ENCODE data around the gene TMEM52. TPM values are rescaled to one million over a fixed set of nuclear protein-coding genes. Genes with fewer than 3 reads are reported as not detected.

TMEM52 gene
- total RNA-seq (2014; rRNA removed; shearing (Covaris generic)): not detected in 2 replicates

DNA sequence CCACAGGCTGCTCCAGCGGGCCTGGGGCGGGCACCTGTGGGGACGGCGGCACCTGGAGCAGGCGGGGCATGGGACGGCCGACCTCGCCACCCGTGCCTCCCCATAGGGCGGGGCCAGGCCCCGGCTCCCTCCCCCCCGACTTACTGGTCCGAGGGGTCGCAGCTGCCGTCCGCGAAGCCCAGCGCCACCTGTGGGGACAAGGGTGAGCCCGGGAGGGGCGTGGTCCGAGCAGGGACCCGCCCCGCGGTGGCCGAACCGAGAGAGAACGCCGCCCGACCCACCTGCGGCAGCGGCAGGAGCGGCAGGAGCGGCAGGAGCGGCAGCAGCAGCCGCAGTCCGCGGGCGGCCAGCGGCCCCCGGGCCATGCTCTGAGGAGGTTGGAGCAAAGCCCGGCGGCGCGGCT, at the start of gene TMEM52:
TMEM52 (minus strand) TSS at position 379 of the 403 bp plus-strand sequence; CDS start at position 365, 14 bp downstream.
- DNase-seq (ENCODE audit: low spot score): no peak

DNA sequence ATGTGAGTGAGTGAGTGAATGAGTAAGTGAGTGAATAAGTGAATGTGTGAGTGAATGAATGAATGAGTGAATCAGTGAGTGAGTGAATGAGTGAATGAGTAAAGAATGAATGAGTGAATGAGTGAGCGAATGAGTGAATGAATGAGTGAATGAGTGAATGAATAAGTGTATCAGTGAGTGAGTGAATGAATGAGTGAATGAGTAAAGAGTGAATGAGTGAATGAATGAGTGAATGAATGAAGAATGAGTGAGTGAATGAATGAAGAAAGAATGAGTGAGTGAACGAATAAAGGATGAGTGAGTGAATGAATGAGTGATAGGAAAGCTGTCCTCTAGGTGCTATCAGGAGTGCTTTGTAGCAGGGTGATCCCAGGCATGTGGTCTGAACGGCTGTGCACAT, 48.8 kb upstream of the TMEM52 start:
- no peak for DNase-seq (ENCODE audit: low spot score)

DNA sequence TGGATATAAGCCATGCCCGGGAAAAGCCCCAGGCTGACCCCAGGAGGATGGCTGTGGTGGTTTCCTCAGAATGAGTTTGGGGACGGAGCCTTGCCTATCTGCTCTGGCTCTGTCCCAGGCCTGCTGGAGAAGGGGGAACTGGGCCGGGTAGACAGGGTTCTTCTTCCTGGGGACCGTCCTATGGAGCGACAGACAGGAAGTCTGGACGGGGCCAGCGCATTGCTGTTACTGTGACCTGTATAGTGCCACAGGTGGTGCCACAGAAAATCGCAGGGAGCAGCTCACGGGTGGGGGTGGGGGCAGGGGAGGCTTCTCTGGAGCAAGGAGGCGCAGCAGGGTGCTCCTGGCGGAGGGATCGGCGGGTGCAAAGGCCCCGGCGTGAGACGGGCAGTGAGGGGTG, 48.1 kb upstream of the TMEM52 start:
- DNase-seq (ENCODE audit: low spot score): no peak

DNA sequence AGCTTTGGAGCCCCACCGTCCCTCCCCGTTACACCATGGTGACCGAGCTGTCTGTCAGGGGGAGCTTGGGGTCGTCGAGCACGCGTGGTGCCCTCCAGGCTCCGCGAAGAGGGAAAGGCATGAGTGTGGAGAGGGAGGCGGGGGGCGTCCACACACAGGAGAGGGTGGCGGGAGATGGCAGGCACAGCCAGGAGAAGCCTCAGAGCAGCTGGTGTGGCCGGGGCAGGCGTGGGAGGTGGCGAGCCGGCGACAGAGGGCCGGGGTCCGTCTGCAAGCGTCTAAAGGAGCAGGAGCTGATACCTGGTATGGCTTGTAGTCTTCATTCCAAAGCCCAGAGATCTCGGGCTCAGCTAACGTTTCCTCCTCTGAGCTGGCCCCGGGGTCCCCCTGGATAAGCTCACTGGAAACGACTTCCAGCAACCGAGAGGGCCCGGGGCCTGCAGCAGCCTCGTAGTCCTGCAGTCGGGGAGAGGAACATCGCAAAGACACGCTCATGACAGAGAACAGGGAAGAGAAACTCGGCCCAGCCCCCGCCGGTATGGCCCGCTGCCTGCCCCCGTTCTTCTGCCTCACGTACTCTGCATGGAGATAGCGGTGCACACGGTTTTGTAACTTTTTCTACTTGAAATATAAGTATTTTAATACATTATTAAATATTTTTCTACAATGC, 47.1 kb upstream of the TMEM52 start:
- no peak for DNase-seq (ENCODE audit: low spot score)

DNA sequence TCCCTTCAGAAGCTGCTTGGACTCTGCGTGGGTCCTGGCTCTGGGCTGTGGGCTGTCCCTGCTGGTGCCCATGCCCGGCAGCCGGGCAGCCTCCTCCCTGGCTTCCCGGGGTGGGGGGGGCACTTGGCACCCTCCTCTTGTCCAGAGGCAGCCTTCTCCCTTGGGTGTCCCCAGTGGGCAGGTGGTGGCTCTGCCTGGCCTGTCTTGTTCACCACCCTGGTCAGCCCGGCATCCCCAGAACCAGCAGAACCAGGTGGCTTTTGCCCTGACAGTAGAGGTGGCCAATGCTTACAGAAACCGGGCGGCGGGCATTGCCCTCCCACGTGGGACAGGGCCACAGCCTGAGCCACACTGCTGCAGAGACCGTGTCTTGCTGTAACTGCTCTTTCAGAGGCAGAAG, 46.5 kb upstream of the TMEM52 start:
- DNase-seq (ENCODE audit: low spot score): no peak

DNA sequence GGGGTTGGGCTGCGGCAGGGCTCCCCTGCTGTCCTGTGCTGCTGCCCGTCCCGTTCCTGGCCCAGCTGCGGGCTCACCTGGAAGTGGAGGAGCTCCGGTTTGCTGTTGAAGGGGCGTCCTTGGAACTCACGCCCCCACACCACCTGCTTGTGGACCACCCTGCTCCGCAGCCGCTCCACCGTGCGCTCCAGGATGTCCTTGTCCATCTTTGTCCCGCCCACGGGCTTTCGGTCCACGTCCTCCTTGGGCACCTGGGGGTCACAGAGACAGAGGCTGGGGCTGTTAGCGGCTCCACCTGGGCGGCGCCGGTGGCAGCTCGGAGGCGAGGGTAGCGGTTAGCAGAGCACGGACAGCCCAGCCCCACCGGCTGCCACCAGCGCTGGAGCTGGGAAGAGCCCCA, 45.7 kb upstream of the TMEM52 start:
- no peak for DNase-seq (ENCODE audit: low spot score)

DNA sequence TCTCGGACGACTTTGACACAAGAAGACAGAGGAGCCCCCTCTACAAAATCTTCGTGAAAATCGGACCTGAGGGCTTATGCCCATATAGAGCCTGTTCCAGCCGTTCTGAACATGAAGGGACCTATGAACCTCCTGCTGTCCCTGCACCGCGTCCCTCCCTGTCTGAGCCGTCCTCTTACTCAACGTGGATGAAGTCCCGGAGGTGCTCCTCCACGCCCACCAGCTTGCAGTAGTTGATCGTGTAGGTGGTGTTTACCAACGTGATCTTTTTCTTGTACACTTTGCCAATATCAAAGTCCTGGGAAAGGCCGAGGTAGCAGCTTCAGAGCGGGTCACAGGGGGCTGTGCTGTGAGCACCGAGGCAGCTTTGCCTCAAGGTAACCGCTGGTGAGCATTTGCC, 44.5 kb upstream of the TMEM52 start:
- no peak for DNase-seq (ENCODE audit: low spot score)

DNA sequence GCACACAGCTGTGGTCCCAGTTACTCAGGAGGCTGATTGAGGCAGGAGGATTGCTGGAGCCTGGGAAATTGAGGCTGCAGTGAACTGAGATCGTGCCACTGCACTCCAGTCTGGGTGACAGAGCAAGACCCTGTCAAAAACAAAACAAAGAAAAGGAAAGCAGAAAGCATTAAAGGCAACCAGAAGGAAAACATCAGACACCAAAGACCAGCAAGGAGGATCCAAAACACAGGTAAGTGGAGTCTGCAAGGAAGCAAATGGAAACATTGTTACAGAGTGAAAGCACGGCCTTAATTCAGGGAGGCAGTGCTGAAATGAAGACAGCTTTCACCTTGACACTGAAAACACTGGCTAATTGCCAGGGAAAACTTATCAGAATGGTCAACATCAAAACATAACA, 43.7 kb upstream of the TMEM52 start:
- no peak for DNase-seq (ENCODE audit: low spot score)

DNA sequence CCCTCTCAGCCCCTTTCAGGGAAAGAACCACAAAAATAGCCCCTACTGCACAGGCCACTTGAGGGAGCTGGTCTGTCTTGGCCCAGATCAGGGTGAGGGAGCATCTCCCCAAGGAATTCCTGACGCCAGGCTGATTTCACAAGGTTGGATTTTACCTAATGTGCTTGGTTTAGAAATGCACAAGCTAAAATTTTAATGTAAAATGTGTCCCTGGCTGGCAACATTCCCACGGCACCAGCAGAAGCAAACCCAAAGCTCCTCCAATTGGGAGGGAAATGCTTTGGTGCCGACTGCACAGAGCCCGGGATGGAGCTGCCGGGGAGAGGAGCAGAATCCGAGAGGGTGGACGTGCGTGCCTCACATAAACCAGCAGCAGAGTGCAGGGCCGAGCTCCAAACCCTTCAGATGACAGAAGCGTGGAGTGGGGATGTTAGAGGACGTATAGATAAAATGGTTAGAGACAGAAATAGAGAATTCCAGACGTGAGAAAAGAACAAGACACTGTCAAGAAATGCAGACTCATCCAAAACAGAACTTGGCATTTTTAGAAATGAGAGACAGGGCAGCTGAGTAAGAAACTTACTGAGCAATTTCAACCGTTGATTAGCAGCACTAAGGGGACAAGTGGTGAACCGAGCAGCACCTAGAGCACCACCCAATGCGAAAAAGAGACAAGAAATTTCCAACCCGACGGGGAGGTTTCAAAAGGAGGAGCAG, 41.6 kb upstream of the TMEM52 start:
- no peak for DNase-seq (ENCODE audit: low spot score)

DNA sequence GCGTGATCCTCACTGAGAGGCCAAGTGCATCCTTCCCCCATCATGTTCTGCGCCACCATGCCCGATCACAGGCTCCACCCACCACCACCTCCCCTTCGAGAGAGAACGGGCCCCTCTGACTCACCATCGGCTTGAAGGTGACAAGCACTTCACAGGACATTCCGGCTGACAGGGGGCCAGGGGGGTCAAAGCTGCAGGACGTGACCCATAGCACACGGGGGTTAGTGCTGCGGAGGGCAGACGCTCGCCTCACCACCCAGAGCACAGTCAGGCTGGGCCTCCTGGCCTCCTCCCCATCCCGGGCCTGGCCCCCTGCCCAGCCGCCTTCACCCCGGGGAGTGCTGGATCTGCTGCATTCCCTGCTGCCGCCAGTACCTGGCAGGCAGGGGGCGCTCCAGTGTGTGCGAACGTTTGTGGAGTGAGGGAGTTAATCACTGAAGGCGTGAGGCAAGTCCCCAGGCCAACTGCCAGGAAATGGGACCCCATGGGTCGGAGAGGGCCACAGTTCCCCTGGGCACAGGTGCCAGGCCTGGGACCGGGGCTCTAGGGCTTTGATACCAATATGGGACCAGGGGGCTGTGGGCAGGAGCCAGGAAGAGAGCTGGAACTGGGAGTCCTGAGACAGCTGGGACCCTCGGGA, 40.9 kb upstream of the TMEM52 start:
- peak; percentile 53 for DNase-seq (ENCODE audit: low spot score)

DNA sequence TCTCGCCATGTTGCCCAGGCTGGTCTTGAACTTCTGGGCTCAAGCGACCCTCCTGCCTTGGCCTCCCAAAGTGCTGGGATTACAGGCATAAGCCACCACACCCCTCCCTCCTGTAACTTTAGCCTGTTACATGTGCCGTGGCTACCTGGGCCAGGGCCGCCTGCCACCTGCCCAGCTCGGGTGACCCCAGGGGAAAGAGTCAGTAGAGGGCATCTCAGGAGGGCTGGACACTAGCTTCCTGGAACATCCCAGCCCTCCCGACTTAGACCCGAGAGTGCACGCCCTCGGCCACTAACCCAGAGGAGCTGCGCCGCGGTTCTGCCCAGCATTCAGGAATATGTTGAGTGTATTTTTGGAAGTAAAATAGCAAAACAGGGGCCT, 40.4 kb upstream of the TMEM52 start:
- DNase-seq (ENCODE audit: low spot score): no peak

DNA sequence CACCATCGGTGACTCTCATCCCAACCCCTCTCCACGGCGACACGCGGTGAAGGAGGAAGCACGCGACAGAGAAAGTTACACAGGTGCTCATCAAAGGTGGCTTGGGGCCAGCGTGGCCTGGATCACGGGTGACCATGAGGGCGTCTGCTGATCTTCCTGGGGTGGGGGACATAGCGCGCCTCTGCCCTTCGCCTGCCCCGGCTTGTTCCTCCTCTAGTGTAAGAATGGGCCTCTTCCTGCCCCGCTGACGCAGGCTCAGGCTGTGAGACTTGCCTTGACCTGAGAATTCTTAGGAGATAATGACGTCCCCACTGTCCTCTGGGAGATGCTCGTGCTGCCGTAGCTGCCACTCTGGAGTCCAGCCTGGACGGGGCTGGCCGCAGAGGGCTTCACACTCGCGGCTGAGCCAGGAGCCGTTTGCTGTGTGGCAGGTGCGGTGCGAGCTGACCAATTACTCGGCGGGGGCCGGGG, 39.0 kb upstream of the TMEM52 start:
- DNase-seq (ENCODE audit: low spot score): no peak

DNA sequence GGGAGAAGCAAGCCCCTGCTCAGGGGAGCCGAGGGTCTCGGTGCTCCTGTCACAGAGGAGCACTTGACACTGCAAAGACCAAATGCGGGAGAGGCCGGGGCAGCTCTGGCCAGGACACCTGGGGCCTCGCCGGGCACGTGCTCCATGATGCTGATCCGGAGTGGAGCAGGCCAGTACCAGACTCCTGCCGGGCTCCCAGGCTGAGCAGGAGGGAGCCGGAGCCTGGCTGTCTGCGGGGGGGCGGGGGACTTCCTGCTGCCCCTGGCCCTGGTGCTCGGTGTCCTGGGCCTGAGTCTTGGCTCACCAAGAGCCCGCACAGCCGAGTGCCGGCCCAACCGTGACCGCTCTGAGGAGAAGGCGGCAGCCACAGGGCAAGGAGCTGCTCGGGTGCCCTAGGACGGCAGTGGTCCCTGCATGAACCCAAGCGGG, 38.5 kb upstream of the TMEM52 start:
- no peak for DNase-seq (ENCODE audit: low spot score)

DNA sequence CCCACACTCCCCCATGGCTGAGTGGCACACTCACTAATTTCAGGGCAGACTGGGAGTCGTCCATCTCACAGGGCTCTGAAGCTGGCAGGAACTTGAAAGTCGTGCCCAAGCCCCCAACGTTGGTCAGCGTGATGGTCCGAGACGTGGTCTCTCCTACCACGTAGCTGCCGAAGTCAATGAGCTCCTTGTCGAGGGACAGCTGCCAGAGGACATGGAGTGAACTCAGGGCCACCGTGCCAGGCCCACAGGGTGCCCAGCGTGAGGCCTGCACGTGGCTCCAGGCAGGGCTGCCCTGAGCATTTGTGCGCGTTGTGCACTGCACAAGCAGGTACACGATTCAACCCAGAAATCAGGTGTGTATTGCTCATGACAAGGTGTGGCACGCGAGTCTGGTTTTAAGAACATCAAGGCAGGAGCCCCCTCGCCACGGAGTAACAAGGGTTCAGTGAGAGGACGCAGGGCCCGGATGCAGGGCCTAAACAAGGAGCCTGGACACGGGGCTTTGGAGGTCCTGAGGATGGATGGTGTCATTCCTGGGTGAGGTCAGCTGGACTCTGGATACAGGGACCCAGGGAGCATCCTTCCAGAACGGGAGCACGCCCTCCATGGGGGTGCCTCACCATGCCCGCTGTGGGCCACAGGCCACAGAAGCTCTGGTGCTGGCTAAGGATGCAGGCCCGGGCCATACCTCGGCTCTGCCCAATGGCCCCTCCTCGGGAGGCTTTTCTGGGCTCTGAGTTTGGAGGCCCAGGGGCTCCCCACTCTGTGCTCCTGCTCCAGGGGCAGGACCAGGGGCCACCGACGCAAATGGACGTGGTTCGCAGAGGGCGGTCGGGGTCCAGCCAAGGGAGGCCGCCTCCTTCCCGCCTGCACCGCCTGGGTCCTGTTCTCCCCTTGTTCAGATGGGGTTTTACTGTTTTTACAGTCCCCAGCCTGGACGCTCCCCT, 37.8 kb upstream of the TMEM52 start:
- no peak for DNase-seq (ENCODE audit: low spot score)

DNA sequence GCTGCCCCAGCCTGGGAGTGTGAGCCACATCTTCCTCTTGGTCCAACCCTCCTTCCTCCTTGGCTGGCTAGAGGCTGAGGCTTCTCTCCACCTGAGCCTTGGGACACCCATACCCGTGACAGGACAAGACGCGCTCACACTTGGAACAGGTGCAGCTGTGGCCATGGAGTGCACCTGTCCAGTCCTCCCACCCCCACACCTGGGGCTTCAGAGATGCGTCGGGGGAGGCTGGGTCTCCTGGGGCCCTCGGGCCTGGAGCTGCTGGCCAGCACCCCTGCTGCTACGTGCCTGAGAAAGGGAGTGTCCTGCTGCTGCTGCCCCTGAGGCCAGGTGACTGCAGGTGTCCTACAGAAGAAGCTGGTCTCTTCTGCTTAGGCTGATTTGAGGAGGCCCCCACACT, 37.0 kb upstream of the TMEM52 start:
- DNase-seq (ENCODE audit: low spot score): no peak

DNA sequence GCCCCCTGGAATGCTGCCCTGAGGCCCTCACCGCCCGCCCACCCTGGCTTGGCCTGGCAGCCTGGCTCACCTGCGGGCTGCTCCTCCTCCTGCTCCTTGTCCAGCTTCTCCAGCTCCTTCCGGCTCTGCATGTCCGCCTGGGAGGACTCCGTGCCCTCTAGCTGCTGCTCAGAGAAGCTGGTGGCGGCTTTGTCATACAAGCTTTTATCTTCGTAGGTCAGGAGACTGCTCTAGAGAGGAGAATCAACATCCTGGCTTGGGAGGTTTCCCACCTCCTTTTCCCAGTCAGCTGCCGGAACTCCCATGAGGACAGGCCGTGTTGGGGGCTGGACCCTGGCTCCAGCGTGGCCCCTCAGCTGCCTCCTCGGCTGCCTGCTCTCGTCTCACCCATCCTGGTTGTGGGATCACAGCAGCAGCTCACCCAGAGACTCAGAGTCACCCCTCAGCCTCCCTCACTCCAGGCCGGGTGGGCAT, 36.6 kb upstream of the TMEM52 start:
- no peak for DNase-seq (ENCODE audit: low spot score)

DNA sequence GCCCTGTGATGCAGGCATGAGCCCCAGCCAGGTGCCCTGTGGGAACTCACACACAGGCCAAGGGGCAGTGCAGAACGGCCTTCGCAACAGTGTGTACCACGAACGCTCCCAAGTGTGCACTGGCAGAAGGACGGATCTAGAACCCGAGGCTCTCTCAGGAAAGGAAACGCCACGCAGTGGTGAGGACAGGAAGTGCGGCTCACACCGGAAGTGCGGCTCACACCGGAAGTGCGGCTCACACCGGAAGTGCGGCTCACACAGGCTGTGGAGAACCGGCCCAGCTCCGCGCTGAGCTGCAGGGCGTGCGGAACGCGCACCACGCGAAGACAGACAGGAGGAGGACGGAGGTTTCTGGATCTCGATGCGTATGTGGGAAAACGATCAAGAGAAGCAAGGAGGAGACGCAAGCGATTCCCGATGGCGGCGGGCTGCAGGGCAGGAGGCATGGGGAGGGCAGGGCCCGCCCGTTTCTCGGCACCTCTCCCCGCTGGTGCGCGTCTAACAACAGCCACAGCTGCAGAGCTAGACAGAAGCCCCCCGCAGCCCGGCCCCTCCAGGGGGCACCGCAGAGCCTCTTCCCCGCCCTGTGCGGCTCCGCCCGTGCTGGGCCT, 35.9 kb upstream of the TMEM52 start:
- no peak for DNase-seq (ENCODE audit: low spot score)

DNA sequence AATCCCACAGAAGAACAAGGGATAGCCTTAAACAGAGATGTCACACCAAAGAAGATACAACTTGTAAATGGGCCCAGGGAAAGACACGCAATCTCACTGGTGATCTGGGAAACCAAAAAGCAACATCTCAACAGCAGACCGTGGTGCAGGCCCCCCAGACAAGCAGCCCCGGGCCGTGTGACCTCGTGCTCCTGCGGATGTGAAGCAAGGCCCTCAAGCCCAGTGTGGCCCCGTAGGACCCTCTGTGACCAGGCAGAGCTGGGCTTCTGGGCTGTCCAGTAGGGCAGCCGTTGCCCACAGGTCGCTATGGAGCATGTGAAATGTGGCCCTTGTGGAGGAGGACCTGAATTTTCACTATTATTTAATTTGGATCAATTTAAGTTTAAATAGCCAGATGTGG, 34.9 kb upstream of the TMEM52 start:
- DNase-seq (ENCODE audit: low spot score): no peak

DNA sequence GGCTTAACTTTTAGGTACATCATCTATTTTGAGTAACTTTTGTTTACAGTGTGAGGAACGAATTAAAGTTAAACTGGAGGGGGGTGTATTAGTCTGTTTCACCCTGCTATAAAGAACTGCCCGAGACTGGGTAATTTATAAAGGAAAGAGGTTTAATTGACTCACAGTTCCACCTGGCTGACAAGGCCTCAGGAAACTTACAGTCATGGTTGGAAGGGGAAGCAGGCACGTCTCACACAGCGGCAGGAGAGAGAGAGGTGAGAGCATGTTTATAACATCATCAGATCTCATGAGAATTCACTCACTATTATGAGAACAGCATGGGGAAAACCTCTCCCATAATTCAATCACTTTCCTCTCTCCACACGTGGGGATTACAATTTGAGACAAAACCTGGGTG, 31.9 kb upstream of the TMEM52 start:
- DNase-seq (ENCODE audit: low spot score): no peak

DNA sequence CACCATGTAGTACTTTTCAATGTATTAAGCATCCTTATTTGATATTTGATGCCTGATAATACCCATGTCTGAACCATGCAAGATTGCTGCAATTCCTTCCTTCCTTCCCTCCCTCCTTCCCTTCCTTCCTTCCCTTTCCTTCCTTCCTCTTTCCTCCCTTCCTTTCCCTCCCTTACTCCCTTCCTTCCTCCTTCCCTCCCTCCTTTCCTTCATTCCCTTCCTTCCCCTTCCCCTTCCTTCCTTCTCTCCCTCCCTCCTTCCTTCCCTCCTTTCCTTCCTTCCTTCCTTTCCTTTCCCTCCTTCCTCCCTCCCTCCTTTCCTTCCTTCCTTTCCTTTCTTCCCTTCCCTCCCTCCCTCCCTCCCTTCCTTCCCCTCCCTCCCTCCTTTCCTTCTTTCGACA, 29.7 kb upstream of the TMEM52 start:
- no peak for DNase-seq (ENCODE audit: low spot score)

DNA sequence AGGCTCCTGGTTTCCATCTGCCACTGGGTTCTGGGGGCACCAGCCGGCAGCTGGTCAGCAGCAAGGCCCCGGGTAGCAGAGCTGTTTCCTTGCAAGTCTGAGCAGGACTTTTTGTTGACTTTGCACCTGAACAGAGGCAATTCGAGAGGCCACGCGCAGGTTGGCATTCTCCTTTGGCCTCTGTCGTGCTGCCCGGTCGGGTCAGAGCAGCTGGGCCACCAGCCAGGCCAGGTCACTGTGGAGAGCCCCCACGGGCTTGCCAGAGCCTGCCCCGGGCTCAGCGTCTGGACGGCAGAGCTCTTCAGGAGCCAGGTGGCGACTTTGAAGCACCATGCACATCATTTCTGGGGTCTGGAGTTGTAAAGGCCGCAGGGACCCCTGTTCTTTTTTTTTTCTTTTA, 28.4 kb upstream of the TMEM52 start:
- no peak for DNase-seq (ENCODE audit: low spot score)

Measured in A172 (cell line).